Astrocyte (in vitro differentiated cells and primary cell): Measurements from ENCODE around the gene HAVCR2.

Experiments
- EZH2 ChIP-seq: IDR thresholded peaks from 2 replicates; pipeline ENCODE4 v1.6.1; 2012; ENCODE audit warnings: mild to moderate bottlenecking, low read length, inconsistent platforms; ENCODE audit not compliant: insufficient read depth
- TF ChIP-seq, protein P1 (sequence below): IDR thresholded peaks from 2 replicates; pipeline ENCODE4 v1.5.1; 2011; ENCODE audit warnings: low read depth, mild to moderate bottlenecking, inconsistent platforms, low read length, moderate library complexity; ENCODE audit not compliant: insufficient read depth

DNA sequence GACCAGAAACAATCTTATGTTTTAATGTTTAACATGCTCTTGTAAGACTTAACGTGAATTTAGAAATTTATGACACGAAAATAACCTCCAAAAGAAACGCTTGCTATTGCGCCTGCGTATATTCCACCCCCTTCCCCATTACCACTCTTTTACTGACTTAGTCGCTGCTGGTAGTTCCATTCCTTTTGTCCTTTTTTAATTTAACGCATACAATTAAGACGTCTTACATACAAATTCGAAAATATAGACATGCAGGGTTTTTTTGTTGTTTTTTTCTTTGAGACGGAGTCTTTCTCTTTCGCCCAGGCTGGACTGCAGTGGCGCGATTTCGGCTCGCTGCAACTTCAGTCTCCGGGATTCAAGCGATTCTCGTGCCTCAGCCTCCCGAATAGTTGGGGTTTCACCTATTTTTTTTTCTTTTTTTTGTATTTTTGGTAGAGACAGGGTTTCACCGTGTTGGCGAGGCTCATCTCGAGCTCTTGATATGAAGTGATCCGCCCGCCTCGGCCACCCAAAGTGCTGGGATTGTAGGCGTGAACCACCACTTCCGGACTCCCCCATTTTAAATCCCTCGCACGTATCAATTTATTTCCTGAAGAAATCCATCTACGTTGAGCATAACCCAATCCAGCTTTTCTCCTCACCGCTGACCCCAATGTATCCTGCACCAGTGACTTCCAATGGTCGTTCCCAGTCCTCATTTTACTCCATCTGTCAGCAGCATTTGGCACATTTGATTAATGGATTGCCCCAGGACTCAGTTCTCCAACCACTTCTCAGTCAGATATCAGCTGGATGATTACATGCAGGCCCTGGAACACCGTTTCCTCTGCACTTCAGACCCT, 34.5 kb upstream of the HAVCR2 start:
- TF ChIP-seq, protein P1, sequence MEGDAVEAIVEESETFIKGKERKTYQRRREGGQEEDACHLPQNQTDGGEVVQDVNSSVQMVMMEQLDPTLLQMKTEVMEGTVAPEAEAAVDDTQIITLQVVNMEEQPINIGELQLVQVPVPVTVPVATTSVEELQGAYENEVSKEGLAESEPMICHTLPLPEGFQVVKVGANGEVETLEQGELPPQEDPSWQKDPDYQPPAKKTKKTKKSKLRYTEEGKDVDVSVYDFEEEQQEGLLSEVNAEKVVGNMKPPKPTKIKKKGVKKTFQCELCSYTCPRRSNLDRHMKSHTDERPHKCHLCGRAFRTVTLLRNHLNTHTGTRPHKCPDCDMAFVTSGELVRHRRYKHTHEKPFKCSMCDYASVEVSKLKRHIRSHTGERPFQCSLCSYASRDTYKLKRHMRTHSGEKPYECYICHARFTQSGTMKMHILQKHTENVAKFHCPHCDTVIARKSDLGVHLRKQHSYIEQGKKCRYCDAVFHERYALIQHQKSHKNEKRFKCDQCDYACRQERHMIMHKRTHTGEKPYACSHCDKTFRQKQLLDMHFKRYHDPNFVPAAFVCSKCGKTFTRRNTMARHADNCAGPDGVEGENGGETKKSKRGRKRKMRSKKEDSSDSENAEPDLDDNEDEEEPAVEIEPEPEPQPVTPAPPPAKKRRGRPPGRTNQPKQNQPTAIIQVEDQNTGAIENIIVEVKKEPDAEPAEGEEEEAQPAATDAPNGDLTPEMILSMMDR = no peak
- TF ChIP-seq EZH2 = no peak
